Effector memory CD4-positive, alpha-beta T cell (primary cell): Measurements from ENCODE around the gene RANBP9.

Experiments
- DNase-seq, 3 donors: peaks; one replicate each; pipeline ENCODE4 v3.0.0-alpha.2; 2020
- H3K27ac ChIP-seq: 2 replicates; pipeline ENCODE4 v1.7.0; 2013; ENCODE audit warnings: mild to moderate bottlenecking, low read length, moderate library complexity; ENCODE audit not compliant: insufficient read depth, poor library complexity, severe bottlenecking
- H3K27me3 ChIP-seq: replicated peaks from 2 replicates; pipeline ENCODE4 v1.7.0; 2013; ENCODE audit warnings: mild to moderate bottlenecking, low read length; ENCODE audit not compliant: insufficient read depth, control insufficient read depth, poor library complexity, severe bottlenecking
- H3K36me3 ChIP-seq: 2 replicates; pipeline ENCODE4 v1.7.0; 2013; ENCODE audit warnings: mild to moderate bottlenecking, low read length, moderate library complexity; ENCODE audit not compliant: control insufficient read depth, insufficient read depth
- H3K4me1 ChIP-seq: 2 replicates; pipeline ENCODE4 v1.7.0; 2013; ENCODE audit warnings: low read length, mild to moderate bottlenecking; ENCODE audit not compliant: control insufficient read depth, insufficient read depth, poor library complexity, severe bottlenecking
- H3K4me3 ChIP-seq: 2 replicates; pipeline ENCODE4 v1.7.0; 2013; ENCODE audit warnings: low read length, low read depth, mild to moderate bottlenecking; ENCODE audit not compliant: insufficient read depth, poor library complexity, severe bottlenecking
- H3K9me3 ChIP-seq: 2 replicates; pipeline ENCODE4 v1.7.0; 2013; ENCODE audit warnings: mild to moderate bottlenecking, low read length, moderate library complexity; ENCODE audit not compliant: control insufficient read depth

RANBP9 gene

DNA sequence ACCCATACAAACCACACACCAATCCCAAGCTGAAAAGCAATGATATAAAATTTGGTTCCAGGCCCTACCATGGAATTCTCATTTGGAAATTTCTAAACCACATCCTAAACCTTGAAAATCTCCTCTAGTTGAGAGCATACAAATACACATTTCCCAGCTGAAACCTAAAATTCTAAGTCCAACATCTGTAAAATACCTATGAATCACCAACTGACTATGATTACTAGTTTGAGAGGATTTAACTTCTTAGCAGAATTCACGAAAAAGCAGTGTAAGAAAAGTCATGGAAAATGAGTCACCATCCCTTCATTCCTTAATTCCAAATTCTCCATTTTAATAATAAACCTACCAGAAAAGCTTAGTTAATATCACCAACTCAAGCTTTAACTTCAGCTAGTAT lies 15.4 kb downstream of the RANBP9 start:
- Histone ChIP-seq H3K36me3 (no peaks in the 10 kb centered on the region), H3K27me3 (no peaks in the 10 kb centered on the region), H3K4me3 (no peak overlapping the region), H3K27ac (peak overlapping the region; percentile 23), H3K9me3 (no peaks in the 10 kb centered on the region), H3K4me1 (peaks cover 35% of the 10 kb centered on the region)
- DNase-seq: no peak

DNA sequence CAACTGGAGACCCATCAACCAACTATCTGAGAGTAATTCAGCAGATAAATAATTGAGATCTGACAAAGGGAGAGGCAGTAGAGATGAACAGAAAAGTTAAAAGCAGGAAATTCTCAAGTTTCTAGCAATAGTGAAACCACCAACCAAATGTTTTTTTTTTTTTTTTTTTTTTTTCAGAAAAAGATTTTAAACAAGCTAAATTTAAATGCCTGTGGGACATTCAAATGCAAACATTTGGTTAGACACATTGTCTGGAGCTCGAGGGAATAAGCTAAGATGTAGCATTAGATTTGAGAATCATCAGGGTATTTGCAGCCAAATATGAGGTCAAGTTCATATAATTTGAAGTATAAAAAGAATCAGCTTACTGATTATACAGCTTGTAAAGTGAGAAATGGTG lies 16.4 kb downstream of the RANBP9 start:
- Histone ChIP-seq H3K27me3 (no peaks in the 10 kb centered on the region), H3K36me3 (no peaks in the 10 kb centered on the region), H3K4me1 (peaks cover 26% of the 10 kb centered on the region), H3K27ac (peak overlapping the region; percentile 26), H3K9me3 (no peaks in the 10 kb centered on the region), H3K4me3 (no peak overlapping the region)
- DNase-seq: no peak

DNA sequence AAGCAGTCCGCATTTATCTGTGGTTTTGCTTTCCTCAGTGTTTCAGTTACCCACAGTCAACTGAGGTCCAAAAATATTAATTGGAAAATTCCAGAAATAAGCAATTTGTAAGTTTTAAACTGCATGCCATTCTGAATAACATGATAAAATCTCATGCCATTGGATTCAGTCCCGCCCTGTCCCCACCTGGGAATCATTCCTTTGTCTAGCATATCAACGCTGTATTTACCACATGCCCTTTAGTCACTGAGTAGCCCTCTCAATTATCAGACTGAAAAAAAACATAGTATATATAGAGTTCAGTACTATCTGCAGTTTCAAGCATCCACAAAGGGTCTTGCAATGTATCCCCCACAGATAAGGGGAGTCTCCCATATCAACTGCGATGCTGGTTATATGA lies 17.1 kb downstream of the RANBP9 start:
- peak overlapping the region; percentile 26 for H3K27ac ChIP-seq
- H3K9me3 ChIP-seq: no peaks in the 10 kb centered on the region

DNA sequence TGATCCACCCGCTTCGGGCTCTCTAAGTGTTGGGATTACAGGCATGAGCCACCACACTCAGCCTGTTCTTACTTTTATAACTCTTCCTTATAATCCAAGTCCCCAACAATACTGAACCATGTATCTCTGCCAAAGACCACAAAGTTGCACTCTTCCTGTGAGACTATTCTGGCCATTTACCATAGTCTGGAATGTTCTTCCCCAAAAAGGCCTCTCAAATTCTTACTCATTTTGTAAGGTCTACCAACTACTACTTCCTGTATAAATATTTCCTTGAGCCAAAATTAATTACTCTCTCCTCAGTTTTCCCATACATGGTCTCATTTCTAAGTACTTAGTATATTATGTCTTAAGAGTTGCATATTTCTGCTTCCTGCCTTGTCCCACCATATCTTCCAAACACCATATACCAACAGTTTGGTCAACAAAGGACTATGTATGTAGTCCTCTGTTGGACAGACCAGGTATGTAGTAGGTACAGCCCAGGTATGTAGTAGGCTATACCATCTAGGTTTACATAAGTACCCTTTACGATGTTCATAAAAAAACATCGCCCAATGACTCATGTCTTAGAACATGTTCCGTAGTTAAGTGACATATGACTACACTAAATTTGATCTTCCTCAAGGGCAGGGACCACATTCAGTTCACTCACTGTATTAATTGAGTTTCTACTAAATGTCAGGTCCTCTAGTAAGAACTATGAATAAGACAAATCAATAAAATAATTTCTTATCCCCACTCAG lies 22.0 kb downstream of the RANBP9 start:
- peak overlapping the region; percentile 19 for H3K27ac ChIP-seq
- no peaks in the 10 kb centered on the region for H3K27me3 ChIP-seq
- no peaks in the 10 kb centered on the region for H3K9me3 ChIP-seq
- no peak overlapping the region for H3K4me3 ChIP-seq
- no peaks in the 10 kb centered on the region for H3K36me3 ChIP-seq
- H3K4me1 ChIP-seq: peaks cover 18% of the 10 kb centered on the region
- DNase-seq: no peak

More for the DNA sequence above, 17.1 kb downstream of the RANBP9 start:
- DNase-seq: no peak
- no peak overlapping the region for H3K4me3 ChIP-seq
- H3K36me3 ChIP-seq: no peaks in the 10 kb centered on the region
- peaks cover 25% of the 10 kb centered on the region for H3K4me1 ChIP-seq
- no peaks in the 10 kb centered on the region for H3K27me3 ChIP-seq

DNA sequence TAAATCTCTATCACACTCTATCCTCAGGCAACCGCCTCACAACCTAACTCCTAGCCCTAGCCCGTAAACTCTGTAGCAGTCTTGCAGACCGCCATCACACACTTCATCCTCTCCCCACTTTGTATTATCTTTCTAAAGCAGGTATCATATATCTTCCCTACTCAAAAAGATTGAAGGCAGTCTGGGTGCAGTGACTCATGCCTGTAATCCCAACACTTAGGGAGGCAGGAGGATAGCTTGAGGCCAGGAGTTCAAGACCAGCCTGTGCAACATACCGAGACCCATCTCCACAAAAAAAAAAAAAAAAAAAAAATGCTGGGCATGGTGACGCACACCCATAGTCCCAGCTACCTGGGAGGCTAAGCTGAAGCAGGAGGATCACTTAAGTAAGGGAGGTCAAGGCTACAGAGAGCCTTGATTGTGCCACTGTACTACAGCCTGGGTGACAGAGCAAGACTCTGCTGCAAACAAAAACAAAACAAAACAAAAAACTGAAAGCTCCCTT lies 22.9 kb downstream of the RANBP9 start:
- no peak for DNase-seq
- Histone ChIP-seq H3K4me1 (peaks cover 23% of the 10 kb centered on the region), H3K27me3 (no peaks in the 10 kb centered on the region), H3K27ac (peak overlapping the region; percentile 53), H3K9me3 (no peaks in the 10 kb centered on the region), H3K36me3 (no peaks in the 10 kb centered on the region), H3K4me3 (no peak overlapping the region)

DNA sequence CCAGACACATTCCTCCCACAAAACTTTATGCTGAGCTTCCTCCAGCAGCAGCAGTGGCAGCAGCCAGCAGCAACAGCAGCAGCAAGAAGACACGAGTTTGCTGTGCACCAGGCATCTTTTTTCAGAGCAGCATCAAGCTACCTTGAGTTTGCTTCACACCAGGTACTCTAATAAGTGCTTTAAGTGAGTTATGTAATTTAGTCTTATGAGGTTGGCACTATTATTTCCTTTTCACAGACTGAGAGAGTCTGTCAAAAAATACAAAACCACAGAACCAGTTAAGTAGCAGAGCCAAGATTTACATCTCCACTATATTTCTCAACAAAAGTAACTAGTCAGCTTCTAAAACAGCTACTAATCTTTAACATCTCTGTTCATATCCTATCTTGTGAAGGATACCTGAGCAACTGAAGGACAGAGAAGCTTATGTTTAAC lies 23.7 kb downstream of the RANBP9 start:
- no peaks in the 10 kb centered on the region for H3K36me3 ChIP-seq
- H3K4me3 ChIP-seq: no peak overlapping the region
- H3K27ac ChIP-seq: peak overlapping the region; percentile 53
- DNase-seq: peak in 2 of 3 donors; percentile 8 to 10
- no peaks in the 10 kb centered on the region for H3K9me3 ChIP-seq
- peaks cover 23% of the 10 kb centered on the region for H3K4me1 ChIP-seq
- no peaks in the 10 kb centered on the region for H3K27me3 ChIP-seq

DNA sequence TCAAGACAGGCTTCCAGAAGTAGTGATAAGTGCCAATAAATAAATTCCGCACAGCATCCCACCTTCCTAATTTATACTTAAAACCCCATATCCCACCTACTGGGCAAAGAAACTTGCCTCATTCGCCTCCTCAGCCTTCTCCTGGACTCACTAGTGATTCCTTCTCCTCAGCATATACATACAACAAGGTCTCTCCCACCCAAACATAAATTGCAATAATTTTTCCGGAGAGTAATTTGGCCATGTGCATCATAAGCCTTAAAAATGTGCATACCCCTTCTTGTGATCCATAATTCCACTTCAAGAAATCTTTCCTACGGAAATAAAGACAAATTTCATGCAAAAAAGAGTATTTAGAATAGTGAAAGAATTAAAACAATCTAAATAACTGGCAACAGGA lies 26.8 kb downstream of the RANBP9 start:
- no peak for DNase-seq
- H3K36me3 ChIP-seq: no peaks in the 10 kb centered on the region
- peak overlapping the region; percentile 26 for H3K27ac ChIP-seq
- H3K27me3 ChIP-seq: no peaks in the 10 kb centered on the region
- H3K9me3 ChIP-seq: no peaks in the 10 kb centered on the region
- H3K4me1 ChIP-seq: peaks cover 23% of the 10 kb centered on the region
- H3K4me3 ChIP-seq: no peak overlapping the region

DNA sequence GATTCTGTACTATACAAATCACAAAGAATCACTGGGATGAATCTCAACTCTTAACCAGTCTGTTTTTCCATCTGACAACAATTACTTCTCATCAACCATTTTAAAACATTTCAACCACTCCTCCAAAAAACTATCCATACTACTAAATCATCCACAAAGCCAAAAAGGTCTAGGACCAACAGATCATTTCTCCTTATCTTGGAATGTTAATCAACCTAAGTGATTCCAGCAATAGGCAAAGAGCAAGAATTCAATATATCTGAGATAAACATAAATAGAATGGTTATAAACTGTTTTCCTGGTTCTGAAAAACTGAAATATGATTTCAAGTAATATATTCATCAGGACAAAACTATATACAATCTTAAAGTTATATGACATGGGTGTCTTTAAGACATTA lies 28.6 kb downstream of the RANBP9 start:
- Histone ChIP-seq H3K27me3 (no peaks in the 10 kb centered on the region), H3K36me3 (no peaks in the 10 kb centered on the region), H3K4me1 (peaks cover 23% of the 10 kb centered on the region), H3K4me3 (no peak overlapping the region), H3K27ac (no peak overlapping the region), H3K9me3 (no peaks in the 10 kb centered on the region)
- no peak for DNase-seq

DNA sequence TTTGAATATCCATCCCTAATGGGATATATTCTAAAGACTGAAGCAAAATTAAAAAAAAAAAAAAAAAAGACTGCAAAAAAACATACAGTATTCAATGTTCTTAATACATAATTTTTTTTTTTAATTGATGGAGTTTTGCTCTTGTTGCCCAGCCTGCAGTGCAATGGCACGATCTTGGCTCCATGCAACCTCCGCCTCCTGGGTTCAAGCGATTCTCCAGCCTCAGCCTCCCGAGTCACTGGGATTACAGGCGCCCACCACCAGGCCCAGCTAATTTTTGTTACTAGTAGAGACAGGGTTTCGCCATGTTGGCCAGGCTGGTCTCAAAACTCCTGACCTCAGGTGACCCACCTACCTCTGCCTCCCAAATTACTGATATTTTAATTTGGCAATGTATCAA lies 29.3 kb downstream of the RANBP9 start:
- no peaks in the 10 kb centered on the region for H3K9me3 ChIP-seq
- H3K36me3 ChIP-seq: no peaks in the 10 kb centered on the region
- no peak for DNase-seq
- no peaks in the 10 kb centered on the region for H3K27me3 ChIP-seq
- H3K4me3 ChIP-seq: no peak overlapping the region
- H3K4me1 ChIP-seq: peaks cover 16% of the 10 kb centered on the region
- H3K27ac ChIP-seq: peak overlapping the region; percentile 58

DNA sequence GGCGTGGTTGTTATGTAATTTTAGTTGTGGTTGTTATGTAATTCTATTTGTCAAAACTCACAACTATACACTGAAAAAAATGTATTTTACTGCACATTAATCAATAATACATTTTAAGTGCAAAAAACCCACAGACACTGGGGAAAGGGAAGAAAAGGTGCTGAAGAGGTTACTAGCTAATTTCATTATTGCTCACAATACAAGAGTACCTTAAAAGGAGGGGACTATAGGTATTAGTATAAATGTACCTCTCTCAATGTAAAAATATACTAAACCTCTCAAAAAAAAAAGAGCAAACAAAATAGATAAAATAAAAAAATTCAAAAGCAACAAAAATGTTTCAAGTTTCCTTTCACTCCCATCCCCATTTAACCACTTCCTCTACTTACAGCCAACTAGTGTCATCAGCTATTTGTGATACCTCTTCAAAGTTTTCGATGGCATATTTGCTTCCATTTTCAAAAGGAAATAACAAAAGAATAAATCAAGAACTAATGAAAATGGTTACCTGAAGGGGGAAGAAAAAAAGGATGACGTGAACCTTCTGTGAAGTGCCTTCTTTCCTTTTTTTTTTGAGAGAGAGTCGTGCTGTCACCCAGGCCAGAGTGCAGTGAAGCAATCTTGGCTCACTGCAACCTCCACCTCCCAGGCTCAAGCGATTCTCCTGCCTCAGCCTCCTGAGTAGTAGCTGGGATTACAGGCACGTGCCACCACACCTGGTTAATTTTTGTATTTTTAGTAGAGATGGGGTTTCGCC lies 30.2 kb downstream of the RANBP9 start:
- H3K4me3 ChIP-seq: peak overlapping the region; percentile 13

More for the DNA sequence above, 30.2 kb downstream of the RANBP9 start:
- peak overlapping the region; percentile 58 for H3K27ac ChIP-seq
- no peaks in the 10 kb centered on the region for H3K9me3 ChIP-seq
- no peaks in the 10 kb centered on the region for H3K36me3 ChIP-seq
- DNase-seq: no peak
- H3K4me1 ChIP-seq: peaks cover 8% of the 10 kb centered on the region
- H3K27me3 ChIP-seq: no peaks in the 10 kb centered on the region
